ENCODE data around the gene NFATC2.
A peak's percentile ranks its signal among the peaks of the same experiment; 100 is the strongest.

The NFATC2 gene

DNA sequence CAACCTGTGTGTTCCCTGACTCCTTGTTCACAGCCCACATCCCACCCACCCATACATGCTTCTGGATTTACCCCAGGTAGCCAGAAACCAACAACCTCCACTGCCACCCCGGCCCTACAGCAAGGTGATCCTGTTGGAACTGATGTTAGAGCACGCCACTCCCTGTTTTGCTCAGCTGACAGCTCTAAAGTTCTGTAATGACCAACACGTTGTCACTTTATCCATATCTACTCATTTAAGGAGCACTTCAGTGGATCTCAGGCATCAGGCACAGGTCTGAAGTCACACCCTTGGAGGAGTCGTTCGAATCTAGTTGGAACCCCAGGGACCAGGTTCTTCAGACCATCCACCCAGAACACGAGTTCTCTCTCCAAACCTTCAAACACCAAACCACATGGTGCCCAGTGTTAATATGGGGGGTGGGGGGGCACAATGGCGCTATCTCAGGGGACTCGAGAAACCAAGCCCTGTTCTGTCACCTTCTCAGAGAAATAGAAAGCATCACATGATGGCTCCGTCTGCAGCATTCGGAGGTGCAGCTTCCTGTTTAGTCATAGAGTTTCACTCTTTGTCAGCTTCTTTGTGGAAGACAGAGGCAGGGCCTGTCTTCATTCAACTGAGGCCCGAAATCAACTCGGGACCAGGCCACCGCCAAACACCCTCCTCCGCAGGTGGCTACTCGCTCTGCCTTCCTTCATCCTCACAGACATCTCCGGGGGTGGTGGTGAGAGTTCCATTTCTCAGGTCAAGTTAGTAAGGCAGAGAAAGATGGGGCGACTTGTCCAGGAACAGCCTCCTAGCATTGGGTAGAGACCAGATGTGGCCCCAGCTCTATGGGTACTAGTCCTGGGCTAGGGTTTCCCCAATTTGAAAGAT lies 142.2 kb downstream of the NFATC2 start:
- no peaks in the 10 kb centered on the region for H4K20me1 ChIP-seq (ENCODE audit: control insufficient read depth, insufficient read depth, low read depth, low read length)
- H3K36me3 ChIP-seq (ENCODE audit: control insufficient read depth, low read length) = peaks cover 49% of the 10 kb centered on the region
- no peaks in the 10 kb centered on the region for H3K9me3 ChIP-seq (ENCODE audit: control insufficient read depth, insufficient read depth, low read length)
- peak overlapping the region; percentile 48 for H3K4me3 ChIP-seq (ENCODE audit: low read length)
- no peaks in the 10 kb centered on the region for H3K9me2 ChIP-seq (replicated peaks; ENCODE audit: control insufficient read depth, low read length)
- peak overlapping the region; percentile 76 for H3K27ac ChIP-seq (ENCODE audit: low read depth, low read length)
- peaks cover 67% of the 10 kb centered on the region for H3K4me1 ChIP-seq (ENCODE audit: control insufficient read depth, low read length)
- H3K79me2 ChIP-seq (ENCODE audit: control insufficient read depth, low read length) = peaks cover 28% of the 10 kb centered on the region
- H3K4me2 ChIP-seq (ENCODE audit: low read length) = peak overlapping the region; percentile 56
- peaks cover 10% of the 10 kb centered on the region; the same call in 1 of the 2 replicates for H3F3A ChIP-seq (ENCODE audit: control insufficient read depth, insufficient read depth)
- TF ChIP-seq EZH2phosphoT487 (IDR thresholded peaks at IDR 0.05; ENCODE audit: borderline replicate concordance, low read length) = no peak
- no peak for TF ChIP-seq CTCF (IDR thresholded peaks at IDR 0.05; ENCODE audit: low read depth, low read length, poor library complexity, severe bottlenecking)
- H3K27me3 ChIP-seq (ENCODE audit: control insufficient read depth, low read length) = no peaks in the 10 kb centered on the region

DNA sequence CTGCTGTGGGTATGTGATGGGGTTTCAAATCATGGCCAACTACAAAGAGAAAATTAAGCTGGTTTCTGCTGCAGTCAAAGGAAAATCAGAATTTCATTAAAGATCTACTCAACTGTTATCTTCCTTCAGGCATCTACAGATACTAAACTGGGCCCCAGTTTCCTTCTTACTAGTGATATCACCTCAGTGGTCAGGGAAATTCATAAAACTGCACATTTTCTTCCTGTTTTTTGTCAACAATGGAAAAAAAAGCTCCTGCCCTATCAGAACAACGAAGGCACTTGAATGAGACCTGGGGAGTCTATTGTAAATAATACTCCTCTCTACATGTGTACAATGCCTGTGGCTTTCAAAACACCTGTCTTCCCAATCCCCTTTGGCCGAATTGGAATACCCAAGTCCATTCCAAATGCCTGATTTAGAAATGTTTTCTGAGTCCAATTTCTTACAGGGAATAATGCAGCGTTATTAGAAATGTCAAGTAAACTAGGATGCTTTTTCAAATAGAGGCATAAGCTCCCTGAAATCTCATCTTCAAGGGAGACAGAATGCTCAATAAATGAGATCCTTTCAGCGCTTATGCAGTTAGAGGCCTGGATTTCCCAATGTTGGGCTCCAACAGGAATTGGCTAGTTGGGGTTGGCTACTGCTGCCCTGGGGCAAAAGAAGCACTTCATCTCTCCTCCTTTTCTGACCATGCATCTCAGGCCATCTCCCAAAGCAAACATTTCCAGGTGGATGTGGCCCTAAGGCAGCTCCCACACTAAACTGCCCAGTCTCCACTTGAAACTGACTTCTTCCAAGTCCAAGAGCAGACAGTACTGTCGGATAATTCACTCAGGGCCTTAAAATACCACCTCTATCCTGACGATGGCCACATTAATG lies 143.3 kb downstream of the NFATC2 start:
- no peaks in the 10 kb centered on the region for H3K27me3 ChIP-seq (ENCODE audit: control insufficient read depth, low read length)
- H3K79me2 ChIP-seq (ENCODE audit: control insufficient read depth, low read length) = peaks cover 27% of the 10 kb centered on the region
- H3K27ac ChIP-seq (ENCODE audit: low read depth, low read length) = no peak overlapping the region
- peaks cover 9% of the 10 kb centered on the region; the same call in 1 of the 2 replicates for H3F3A ChIP-seq (ENCODE audit: control insufficient read depth, insufficient read depth)
- H3K9me2 ChIP-seq (replicated peaks; ENCODE audit: control insufficient read depth, low read length) = no peaks in the 10 kb centered on the region
- no peaks in the 10 kb centered on the region for H4K20me1 ChIP-seq (ENCODE audit: control insufficient read depth, insufficient read depth, low read depth, low read length)
- peaks cover 42% of the 10 kb centered on the region for H3K36me3 ChIP-seq (ENCODE audit: control insufficient read depth, low read length)
- TF ChIP-seq CTCF (IDR thresholded peaks at IDR 0.05; ENCODE audit: low read depth, low read length, poor library complexity, severe bottlenecking) = no peak
- no peak for TF ChIP-seq EZH2phosphoT487 (IDR thresholded peaks at IDR 0.05; ENCODE audit: borderline replicate concordance, low read length)
- H3K4me2 ChIP-seq (ENCODE audit: low read length) = peak overlapping the region; percentile 56; the same call in 1 of the 2 replicates
- no peak overlapping the region for H3K4me3 ChIP-seq (ENCODE audit: low read length)
- H3K9me3 ChIP-seq (ENCODE audit: control insufficient read depth, insufficient read depth, low read length) = no peaks in the 10 kb centered on the region
- H3K4me1 ChIP-seq (ENCODE audit: control insufficient read depth, low read length) = peaks cover 56% of the 10 kb centered on the region

DNA sequence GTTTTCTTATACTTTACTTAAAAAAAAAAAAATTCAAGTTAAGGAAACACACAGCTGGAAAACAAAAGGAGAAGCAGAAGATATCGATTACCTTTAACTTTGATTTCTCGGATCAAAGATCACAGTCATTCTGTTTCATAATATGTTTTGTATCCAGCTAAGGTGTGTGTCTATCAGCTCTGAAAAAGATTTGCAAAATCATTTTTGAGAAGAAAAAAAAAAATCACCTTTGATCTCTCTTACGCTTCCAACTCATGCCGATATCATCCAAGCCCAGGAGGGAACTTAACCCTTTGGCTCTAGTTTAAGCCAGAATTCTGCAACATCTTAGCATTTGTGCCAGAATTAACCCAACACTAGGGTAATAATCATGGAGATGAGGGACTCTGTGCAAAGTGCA lies 144.0 kb downstream of the NFATC2 start:
- Histone ChIP-seq H3K4me3 (ENCODE audit: low read length) (no peak overlapping the region), H3K9me2 (replicated peaks; ENCODE audit: control insufficient read depth, low read length) (no peaks in the 10 kb centered on the region), H3K27me3 (ENCODE audit: control insufficient read depth, low read length) (no peaks in the 10 kb centered on the region), H3K9me3 (ENCODE audit: control insufficient read depth, insufficient read depth, low read length) (no peaks in the 10 kb centered on the region), H4K20me1 (ENCODE audit: control insufficient read depth, insufficient read depth, low read depth, low read length) (no peaks in the 10 kb centered on the region), H3K36me3 (ENCODE audit: control insufficient read depth, low read length) (peaks cover 35% of the 10 kb centered on the region), H3K4me2 (ENCODE audit: low read length) (no peak overlapping the region), H3K4me1 (ENCODE audit: control insufficient read depth, low read length) (peaks cover 49% of the 10 kb centered on the region), H3K79me2 (ENCODE audit: control insufficient read depth, low read length) (peaks cover 22% of the 10 kb centered on the region), H3K27ac (ENCODE audit: low read depth, low read length) (no peak overlapping the region), H3F3A (ENCODE audit: control insufficient read depth, insufficient read depth) (peaks cover 7% of the 10 kb centered on the region; the same call in 1 of the 2 replicates)
- no peak for TF ChIP-seq EZH2phosphoT487 (IDR thresholded peaks at IDR 0.05; ENCODE audit: borderline replicate concordance, low read length)
- TF ChIP-seq CTCF (IDR thresholded peaks at IDR 0.05; ENCODE audit: low read depth, low read length, poor library complexity, severe bottlenecking) = no peak

Measured in DOHH2 (cell line).